ENCODE data around the gene ESYT3.
"Not testable (repeated sequence)": the region's sequence is repeated elsewhere in the genome, so short reads cannot be mapped to it uniquely, and the experiment has no call there.

Gene ESYT3

DNA sequence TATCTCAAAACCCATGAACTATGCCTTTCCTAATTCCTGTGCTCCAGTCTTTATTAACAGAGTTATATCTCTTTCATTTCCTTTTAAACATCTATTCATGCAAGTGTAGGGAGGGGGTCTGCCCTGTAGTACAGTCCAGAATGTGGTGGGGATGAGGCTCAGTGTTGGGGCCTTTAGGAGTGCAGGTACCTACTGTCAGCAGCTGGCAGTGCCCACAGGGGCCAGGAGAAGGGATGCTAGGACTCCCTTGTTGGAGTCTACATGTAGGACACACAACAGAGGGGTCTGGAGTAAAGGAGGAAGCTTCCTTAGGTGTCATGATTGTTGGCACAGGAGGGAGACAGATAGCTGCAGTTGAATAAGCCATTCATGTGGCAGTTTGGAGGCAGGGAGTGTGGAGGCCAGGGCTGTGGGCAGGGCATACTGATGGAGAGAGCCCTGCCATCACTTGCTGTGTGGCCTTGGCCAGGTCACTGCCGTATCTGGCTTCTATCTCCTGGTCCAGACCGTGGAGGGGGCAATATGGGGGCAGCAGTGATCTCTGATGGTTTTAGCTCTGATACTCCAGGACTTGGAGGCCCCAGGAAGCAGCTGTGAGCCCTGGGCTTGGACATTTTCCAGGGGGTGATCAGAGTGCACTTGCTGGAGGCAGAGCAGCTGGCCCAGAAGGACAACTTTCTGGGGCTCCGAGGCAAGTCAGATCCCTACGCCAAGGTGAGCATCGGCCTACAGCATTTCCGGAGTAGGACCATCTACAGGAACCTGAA lies 29.5 kb downstream of the ESYT3 start:
- DNase-seq: no peak

DNA sequence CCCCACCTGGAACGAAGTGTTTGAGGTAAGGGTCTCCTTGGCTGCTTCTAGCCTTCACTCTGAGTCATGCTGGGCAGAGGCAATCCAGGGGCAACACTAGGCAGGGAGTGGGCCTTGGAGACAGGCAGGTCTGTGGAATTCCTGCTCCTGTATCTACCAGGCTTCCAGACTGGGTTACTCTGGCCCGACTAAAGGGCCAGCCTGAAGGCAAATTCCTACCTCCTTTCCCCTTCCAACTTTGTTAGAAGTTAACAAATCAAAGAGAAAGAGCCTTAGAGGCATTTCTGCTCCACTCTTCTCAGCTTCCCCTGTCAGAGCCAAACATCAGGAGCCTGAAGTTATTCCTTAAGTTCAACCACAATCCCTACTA lies 30.1 kb downstream of the ESYT3 start:
- DNase-seq: no peak

DNA sequence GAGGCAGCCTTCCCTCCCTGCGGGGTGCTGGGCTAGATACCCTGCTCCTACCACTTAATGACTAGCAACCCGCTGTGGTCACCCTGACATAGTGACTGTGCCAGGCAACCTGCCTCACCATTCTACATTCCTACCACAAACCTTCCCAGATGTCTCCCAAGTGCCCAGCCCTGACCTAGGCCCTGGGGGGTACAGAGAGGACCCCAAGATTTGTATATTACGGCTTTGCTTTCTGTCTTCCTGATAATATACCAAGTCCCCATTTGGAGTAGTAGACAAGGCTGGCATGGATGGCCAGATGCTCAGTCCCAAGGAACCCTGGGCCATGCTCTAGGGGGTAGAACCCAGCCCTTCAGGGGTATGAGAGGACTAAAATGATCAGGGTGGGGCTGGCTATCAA lies 31.0 kb downstream of the ESYT3 start:
- no peak for DNase-seq

DNA sequence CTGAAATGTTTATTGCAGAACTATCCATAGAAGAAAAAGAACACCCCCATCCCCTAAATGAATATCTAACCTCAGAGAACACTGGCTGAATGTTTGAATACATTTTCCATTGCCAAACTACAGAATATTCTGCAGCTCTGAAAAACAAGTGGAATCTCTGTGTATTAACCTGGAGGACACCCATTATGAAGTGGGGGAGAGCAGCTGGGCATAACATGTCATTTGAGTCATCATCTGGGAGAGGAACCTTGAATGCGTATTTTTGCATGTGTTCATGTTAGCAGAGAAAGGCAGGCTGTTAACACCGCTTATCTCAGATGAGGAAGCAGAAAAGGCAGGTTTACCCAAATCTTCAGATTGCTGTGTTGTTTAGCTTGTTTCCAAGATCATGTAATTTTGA lies 31.5 kb downstream of the ESYT3 start:
- DNase-seq: no peak

DNA sequence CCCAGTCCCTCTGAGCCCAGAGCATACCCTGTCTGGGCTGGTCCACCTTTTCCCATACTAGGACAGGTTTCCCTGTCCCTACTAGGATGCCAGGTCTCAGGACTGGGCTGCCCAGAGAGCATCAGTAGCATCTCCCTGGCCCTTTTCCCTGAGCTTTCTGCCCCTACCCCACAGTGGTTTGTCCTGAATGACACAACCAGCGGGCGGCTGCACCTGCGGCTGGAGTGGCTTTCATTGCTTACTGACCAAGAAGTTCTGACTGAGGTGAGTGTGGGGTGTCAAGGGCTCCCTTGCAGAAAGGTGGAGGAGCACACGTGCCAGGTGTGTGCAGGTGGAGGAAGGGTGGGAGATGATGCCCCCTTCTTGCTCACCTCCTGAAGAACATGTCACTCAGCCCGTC lies 33.5 kb downstream of the ESYT3 start:
- no peak for DNase-seq

DNA sequence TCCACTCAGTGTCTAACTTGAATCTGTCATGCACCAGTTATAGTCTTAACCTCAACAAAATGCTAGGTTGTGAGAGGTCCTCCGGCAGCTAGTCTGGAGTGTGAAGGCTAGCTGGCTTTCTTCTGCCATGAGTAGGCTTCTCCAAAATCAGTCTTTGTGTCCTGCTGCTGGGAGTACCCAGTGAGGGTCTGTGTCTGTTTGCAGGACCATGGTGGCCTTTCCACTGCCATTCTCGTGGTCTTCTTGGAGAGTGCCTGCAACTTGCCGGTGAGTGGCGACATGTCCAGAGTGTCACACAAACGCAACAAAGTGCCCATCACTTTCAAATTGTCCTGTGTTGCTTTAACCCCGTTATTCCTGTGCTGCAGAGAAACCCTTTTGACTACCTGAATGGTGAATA lies 34.0 kb downstream of the ESYT3 start:
- DNase-seq: no peak

DNA sequence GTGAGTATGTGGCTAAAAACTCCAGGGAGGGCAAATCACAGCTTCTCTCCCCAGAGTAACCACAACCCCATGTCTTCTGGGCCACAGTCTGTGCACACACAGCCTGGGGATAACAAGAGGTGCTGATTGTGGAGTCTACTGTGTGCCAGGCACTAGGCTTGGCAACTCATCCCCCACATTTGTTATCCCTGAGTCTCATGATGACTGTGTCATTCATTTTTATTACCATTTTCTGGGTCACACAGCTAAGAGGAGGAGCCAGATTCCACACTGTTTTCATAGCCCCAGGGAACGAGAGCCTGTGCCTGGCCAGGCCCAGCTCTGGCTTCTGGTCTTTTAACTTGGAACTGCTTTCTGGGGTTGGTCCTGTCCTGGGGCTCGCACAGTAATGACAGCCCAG lies 34.5 kb downstream of the ESYT3 start:
- DNase-seq: no peak

DNA sequence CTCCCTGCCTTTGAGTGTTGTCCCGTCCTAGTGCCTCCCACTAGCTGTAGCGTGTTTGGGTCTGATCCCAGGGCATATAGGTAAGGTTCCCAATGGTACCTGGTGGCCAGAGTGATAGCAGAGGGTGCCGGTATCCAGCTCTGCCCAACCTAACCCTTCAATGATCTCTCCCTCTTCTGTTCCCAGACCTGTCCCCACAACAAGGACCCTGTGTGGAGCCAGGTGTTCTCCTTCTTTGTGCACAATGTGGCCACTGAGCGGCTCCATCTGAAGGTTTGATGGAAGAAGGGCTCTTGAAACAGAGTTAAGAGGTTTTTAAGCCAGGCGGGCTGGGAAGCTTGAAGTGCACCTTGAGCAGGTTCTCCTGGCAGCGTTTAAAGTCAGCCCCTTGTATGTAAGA lies 35.5 kb downstream of the ESYT3 start:
- no peak for DNase-seq

DNA sequence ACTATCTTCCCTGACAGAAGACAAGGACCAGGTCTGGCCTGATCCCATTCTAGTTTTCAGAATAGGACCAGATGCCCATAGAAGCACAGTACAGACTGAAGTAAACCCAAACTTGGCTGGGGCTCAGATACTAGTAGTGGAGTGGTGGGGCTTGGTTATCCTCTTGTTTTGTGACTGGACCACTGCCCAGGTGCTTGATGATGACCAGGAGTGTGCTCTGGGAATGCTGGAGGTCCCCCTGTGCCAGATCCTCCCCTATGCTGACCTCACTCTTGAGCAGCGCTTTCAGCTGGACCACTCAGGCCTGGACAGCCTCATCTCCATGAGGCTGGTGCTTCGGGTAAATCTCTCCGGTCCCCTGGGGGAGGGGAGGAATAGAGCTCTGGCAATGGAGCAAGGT lies 36.3 kb downstream of the ESYT3 start:
- DNase-seq: no peak

DNA sequence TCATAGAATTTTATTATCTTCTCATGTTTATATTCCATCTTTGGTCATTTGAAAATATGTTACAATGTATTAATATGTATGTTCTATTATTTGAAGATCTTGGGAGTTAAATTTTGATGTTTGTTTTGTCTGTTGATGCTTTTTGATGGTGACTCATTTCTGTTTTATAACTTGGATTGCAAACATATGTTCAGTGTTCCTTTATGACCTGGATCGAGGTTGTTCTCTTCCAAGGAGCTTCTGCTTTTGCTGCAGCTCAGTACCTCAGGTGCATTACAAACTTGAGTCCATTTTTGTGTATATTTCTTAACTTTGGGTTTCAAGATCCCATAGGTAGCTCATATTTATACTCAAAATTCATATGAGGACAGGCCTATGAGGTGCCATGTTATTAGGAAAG lies 37.1 kb downstream of the ESYT3 start:
- DNase-seq: no peak

DNA sequence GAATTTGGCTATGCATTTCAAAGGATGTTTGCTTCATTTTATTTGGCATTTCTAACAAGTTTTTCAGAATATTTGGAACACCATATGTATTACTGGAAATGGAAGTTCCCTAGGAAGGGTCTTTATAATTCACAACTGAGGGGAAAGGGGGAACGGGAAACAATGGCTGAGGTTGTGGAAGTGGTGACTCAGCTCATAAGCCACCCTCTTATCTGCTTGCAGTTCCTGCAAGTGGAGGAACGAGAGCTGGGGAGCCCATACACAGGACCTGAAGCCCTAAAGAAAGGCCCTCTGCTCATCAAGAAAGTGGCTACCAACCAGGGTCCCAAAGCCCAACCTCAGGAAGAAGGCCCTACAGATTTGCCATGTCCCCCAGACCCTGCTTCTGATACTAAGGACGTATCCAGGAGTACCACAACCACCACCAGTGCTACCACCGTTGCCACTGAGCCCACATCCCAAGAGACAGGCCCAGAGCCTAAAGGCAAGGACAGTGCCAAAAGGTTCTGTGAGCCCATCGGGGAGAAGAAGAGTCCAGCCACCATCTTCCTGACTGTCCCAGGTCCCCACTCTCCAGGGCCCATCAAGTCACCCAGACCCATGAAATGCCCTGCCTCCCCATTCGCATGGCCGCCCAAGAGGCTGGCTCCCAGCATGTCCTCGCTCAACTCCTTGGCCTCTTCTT lies 37.9 kb downstream of the ESYT3 start:
- no peak for DNase-seq

DNA sequence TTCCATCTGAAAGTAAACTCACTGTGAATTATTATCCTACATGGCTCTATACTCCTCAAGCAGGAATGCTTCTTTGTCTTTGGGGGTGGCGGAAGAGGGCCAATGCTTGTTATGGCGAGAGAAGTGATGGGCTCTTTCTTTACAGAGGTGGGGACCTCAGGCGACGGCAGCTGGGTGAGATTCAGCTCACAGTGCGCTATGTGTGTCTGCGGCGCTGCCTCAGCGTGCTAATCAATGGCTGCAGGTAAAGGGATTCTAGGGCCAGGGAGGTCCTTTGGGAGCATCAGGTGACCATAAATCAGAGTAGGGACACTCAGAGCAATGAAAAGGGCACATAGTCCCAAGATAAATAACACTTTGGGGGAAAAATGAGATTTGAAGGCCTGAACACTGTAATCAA lies 39.0 kb downstream of the ESYT3 start:
- no peak for DNase-seq

DNA sequence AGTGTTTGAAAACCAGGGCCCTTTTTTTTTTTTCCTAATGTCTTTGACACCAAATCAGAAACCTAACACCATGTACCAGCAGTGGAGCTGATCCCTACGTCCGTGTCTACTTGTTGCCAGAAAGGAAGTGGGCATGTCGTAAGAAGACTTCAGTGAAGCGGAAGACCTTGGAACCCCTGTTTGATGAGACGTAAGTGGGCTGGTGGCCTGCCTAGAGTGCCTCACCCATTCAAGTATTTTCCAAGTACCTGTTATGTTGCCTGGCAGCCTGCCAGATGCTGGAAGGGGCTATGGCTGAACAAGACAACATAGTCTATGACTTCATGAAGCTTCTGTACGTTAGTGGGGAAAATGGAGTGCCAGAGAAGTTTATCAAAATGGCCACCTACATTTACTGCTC lies 39.7 kb downstream of the ESYT3 start:
- no peak for DNase-seq

DNA sequence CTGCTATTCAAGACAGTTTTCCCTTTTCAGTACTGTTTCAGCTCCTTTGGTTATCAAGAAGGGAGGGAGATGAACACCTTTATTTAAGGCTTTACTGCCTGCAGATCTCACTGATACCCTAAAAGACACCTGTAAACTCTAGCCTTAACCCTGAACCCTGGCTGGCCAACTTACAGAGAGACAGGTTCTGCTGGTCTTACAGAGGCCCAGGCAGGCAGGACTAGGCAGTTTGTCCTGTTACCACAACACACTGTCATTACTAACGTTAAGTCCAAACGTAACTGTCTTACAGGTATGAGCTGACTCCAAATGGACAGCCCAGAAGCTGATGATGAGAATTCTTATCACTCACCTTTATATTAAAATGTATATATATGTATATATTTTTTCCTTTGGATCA lies 42.1 kb downstream of the ESYT3 start:
- DNase-seq: no peak

DNA sequence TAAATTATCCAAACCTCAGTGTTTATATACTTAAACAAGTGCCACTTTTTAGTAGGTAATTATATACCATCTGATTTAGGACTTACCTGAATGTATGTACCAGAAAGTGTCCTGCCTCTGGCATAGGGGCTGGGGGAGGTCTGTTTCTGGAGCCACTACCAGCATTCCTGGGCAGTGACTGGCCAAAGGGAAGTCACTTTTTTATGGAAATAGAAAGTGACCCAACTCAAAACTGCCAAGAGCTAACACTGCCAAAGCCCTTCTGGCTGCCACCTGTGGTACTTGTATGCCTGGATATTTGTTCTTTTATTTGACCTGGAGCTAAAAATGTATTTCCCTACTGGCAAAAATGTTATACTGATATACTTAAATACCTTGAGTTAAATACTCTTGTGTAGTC lies 42.7 kb downstream of the ESYT3 start:
- DNase-seq: no peak

DNA sequence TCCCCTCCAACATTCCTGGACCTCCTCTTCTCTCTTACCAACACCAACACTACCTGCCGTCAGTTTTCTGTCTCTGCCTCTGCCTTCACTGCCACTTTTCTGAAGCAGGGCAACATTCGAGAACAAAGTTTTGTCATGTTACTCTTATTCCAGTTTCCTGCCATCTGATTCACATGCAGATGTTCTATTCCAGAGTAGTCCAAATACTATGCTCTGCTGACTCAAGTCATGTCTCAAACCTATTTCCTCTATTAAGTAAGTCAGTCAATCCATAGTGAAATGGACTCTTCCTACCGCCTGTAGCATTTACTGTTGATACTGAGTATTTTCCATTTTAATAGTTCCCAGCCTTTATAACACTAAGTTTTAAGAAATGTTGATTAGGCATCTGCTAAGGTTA lies 43.4 kb downstream of the ESYT3 start:
- DNase-seq: no peak

DNA sequence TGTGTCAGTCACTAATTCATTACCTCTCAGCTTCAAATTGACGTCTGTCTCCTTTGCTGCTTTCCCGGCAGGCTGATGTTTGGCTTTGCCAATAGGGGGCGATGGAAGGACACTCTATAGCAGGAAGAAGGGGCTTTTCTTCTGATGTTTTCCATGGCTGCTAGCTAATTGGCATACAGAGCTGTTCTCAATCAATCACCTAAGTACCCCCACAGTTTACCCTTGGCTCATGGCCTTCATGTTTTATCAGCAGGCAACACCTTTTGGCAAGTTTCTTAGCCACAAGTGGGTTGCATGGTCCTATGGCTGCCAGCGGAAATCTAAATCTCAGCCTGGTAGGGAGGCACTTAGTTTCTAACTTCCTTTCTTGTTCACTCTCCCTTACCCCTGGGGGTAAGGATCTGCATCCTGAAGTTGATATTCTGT lies 45.0 kb downstream of the ESYT3 start:
- no peak for DNase-seq

DNA sequence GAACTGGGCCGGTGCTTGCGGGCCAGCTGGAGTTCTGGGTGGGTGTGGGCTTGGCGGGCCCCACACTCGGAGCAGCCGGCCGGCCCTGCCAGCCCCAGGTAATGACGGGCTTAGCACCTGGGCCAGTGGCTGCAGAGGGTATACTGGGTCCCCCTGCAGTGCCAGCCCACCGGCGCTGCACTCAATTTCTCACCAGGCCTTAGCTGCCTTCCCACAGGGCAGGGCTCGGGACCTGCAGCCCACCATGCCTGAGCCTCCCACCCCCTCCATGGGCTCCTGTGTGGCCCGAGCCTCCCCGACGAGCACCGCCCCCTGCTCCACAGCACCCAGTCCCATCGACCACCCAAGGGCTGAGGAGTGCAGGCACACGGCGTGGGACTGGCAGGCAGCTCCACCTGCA lies 50.3 kb downstream of the ESYT3 start:
- not testable (repeated sequence) for DNase-seq

DNA sequence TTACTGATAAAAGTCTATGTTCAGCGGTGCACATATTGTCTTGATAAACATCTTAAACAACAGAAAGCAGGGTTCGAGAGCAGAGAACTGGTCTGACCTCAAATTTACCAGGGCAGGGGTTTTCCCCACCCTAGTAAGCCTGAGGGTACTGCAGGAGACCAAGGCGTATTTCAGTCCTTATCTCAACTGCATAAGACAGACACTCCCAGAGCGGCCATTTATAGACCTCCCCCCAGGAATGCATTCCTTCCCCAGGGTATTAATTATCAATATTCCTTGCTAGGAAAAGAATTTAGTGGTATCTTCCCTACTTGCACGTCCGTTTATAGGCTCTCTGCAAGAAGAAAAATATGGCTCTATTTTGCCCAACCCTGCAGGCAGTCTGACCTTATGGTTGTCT lies 52.2 kb downstream of the ESYT3 start:
- DNase-seq: not testable (repeated sequence)

DNA sequence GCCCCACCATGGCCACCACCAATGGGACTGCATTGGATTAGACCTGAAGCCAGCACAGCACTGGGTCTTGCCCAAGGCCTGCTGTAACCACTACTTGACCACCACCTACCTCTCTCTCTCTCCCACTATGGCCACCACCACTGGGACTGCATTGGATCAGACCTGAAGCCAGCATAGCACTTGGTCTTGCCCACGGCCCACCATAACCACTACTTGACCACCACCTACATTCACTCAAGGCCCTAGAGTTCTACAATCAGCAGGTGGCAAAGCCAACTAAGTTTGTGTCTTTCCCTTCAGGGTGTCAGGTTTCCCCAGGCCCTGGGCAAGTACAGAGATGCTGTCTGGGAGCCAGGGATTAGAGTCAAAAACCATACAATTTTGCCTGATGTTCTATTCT lies 57.6 kb downstream of the ESYT3 start:
- DNase-seq: no peak

DNA sequence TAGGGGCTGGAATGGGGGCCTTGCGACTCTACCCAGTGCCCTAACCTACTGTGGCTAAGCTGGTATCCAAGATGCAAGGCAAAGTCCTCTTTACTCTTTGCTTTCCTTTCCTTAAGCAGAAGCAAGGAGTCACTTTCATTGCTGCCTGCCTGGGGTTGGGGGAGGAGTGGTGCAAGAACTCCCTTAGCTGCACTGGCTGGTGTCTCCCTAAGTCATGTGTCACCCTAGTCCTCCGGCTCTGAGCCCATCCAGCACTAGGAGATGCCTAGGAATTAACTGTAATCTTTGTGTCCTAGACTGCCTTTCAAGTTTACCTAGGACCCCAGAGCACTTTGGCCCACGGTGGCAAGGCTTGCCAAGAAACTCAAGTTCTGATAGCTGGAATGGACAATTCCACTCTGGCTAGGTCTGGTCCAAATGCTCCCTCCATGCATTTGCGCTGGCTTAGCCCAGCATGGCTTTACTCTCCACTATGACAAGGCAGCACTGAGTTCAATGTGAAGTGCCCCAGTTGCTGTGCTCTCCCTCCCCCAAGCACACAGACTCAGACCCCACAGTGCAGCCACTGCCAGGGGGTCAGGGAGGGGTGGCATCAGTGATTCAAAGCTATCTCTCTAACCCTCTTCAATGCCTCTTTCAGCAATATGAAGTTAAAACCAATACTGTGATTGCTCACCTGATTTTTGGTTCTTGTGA lies 58.7 kb downstream of the ESYT3 start:
- DNase-seq: no peak

DNA sequence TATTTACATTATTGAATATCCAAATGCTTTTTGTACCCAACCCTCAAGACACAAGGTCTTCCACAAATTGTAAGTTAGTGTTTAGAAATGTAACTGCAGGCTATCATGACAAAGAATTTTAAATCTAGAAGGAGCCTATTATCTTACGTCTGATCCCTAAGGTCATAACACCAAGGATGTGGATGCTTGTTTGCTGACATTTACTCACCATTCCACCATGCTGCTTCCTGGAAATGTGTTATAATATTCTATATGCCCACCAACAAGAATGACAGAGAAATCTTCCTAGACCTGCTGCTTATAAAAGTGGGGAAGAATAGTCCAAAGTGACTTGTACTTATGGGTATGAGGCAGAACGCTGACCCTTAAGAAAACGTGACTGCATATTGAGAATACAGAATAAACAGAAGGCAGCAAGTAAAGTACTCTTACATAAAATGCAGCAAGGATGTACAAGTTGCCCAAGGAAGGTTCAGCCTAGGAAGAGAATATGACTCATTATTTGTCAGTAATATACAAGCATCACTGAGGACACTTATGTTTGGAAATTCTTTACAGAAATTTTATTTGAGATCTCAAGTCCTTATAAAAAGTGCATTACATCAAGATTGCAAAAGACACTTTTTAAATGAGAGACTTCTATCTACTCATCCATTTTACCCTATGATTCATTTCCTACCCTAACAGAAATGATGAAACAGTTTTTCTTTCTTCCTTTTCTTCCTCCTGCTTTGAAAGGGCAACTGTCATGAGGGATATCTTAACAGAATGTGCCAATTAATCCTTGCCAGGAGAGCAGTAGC lies 59.6 kb downstream of the ESYT3 start:
- no peak for DNase-seq

DNA sequence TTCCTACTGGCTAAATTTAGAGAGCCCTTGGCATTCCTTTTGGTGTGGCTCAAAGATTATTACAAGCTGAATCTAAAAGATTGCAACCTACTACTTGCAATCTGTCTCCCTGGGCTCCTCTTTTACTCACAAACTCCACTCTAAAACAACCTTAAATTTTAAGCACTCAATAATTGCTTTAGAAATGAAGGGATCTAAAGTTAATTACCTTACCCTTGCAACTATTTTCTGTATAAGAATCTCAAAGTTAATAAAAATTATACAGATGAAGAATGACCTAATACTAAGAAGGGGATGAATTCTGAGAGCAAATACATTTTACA lies 60.2 kb downstream of the ESYT3 start:
- DNase-seq: no peak

DNA sequence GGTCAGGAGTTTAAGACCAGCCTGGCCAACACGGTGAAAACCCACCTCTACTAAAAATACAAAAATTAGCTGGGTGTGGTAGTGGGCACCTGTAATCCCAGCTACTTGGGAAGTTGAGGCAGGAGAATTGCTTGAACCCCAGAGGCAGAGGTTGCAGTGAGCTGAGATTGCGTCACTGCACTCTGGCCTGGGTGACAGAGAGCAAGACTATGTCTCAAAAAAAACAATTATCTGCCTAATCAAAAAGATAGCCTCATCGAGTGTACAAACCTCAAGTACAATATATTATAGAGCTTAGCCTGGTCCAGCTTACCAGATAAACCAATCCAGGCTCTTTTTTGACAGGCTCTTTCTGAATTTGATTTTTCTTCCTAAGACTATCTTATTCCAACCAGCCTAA lies 61.2 kb downstream of the ESYT3 start:
- DNase-seq: not testable (repeated sequence)

All from stimulated activated CD4-positive, alpha-beta T cell treated with anti-CD3 and anti-CD28 coated beads, Interleukin-4, amount 100 ng/mL, for 4 hours (primary cell).